HEK293 (cell line): ENCODE data around the gene SRRM4.
"Not testable (repeated sequence)": the region's sequence is repeated elsewhere in the genome, so short reads cannot be mapped to it uniquely, and the experiment has no call there.

Source experiments
- CTCF ChIA-PET: fragments of 350-600 bp; formaldehyde crosslinking; extraction: SDS; loops from one replicate; lab custom pipeline; 2021; ENCODE audit warnings: antibody characterized with exemption; lab: Yijun Ruan, JAX
- POLR2A ChIA-PET: fragments of 300-600 bp; formaldehyde crosslinking; extraction: SDS; loops from one replicate; lab custom pipeline; 2020; ENCODE audit warnings: antibody characterized with exemption, inconsistent platforms; lab: Yijun Ruan, JAX
- H3K27ac ChIP-seq: fragments of 200-500 bp; sonication (Bioruptor generic); 2 replicates; pipeline ENCODE4 v1.5.1; 2014; ENCODE audit warnings: low read depth, low read length, control low read depth, inconsistent platforms; ENCODE audit errors: extremely low read depth
- H3K36me3 ChIP-seq, 2 experiments: fragments of 200-500 bp in 1 of 2; sonication (Bioruptor generic) in 1 of 2; 1 replicate in 1 of 2; 2 replicates in 1 of 2; pipeline ENCODE4 v1.5.1; 2014 to 2017; ENCODE audit warnings: inconsistent platforms in 2 of 2, low read length in 2 of 2; ENCODE audit not compliant: control insufficient read depth in 2 of 2, insufficient read depth in 1 of 2
- H3K4me1 ChIP-seq: fragments of 200-500 bp; sonication (Bioruptor generic); 2 replicates; pipeline ENCODE4 v1.5.1; 2014; ENCODE audit warnings: mild to moderate bottlenecking, low read length, inconsistent platforms; ENCODE audit not compliant: control insufficient read depth, insufficient read depth
- H3K4me3 ChIP-seq: 2 replicates; pipeline ENCODE4 v1.5.1; 2011; ENCODE audit warnings: low read depth, mild to moderate bottlenecking, control low read depth, low read length, moderate library complexity
- H3K9me3 ChIP-seq: fragments of 200-500 bp; sonication (Bioruptor generic); 2 replicates; pipeline ENCODE4 v1.5.1; 2014; ENCODE audit warnings: low read depth, low read length, inconsistent platforms; ENCODE audit not compliant: control insufficient read depth, insufficient read depth
- BCL11A ChIP-seq: fragments of 450-650 bp; formaldehyde crosslinking; IDR thresholded peaks from 2 replicates; pipeline ENCODE4 v1.5.1; 2016; ENCODE audit warnings: low read depth, missing biosample characterization, missing genetic modification characterization
- KLF1 ChIP-seq: fragments of 450-650 bp; formaldehyde crosslinking; IDR thresholded peaks from 2 replicates; pipeline ENCODE4 v1.5.1; 2016; ENCODE audit warnings: missing biosample characterization, missing genetic modification characterization
- KLF7 ChIP-seq: fragments of 450-650 bp; formaldehyde crosslinking; IDR thresholded peaks from 2 replicates; pipeline ENCODE4 v1.5.1; 2016; ENCODE audit warnings: missing biosample characterization, missing genetic modification characterization, borderline replicate concordance
- MEIS1 ChIP-seq: sonication (generic); formaldehyde crosslinking; IDR thresholded peaks from 2 replicates; pipeline ENCODE4 v1.8.1; 2022; ENCODE audit warnings: missing genetic modification reagents, mild to moderate bottlenecking, borderline replicate concordance
- YY2 ChIP-seq: fragments of 450-650 bp; formaldehyde crosslinking; IDR thresholded peaks from 2 replicates; pipeline ENCODE4 v1.5.1; 2016; ENCODE audit warnings: missing biosample characterization, missing genetic modification characterization
- ZBTB20 ChIP-seq: fragments of 450-650 bp; formaldehyde crosslinking; IDR thresholded peaks from 2 replicates; pipeline ENCODE4 v1.5.1; 2016; ENCODE audit warnings: missing biosample characterization, missing genetic modification characterization
- ZNF146 ChIP-seq: fragments of 450-650 bp; formaldehyde crosslinking; IDR thresholded peaks from 2 replicates; pipeline ENCODE4 v1.5.1; 2016; ENCODE audit warnings: missing biosample characterization, missing genetic modification characterization
- ZNF23 ChIP-seq: fragments of 450-650 bp; formaldehyde crosslinking; IDR thresholded peaks from 2 replicates; pipeline ENCODE4 v1.5.1; 2016; ENCODE audit warnings: missing biosample characterization, missing genetic modification characterization, borderline replicate concordance
- ZNF37A ChIP-seq: fragments of 450-650 bp; IDR thresholded peaks from 2 replicates; pipeline ENCODE4 v1.5.1; 2018; ENCODE audit warnings: missing biosample characterization, missing genetic modification characterization
- ZNF510 ChIP-seq: fragments of 450-650 bp; formaldehyde crosslinking; IDR thresholded peaks from 2 replicates; pipeline ENCODE4 v1.5.1; 2018; ENCODE audit warnings: mild to moderate bottlenecking, missing genetic modification characterization, missing biosample characterization; ENCODE audit not compliant: insufficient replicate concordance
- ZNF514 ChIP-seq: fragments of 450-650 bp; formaldehyde crosslinking; IDR thresholded peaks from 2 replicates; pipeline ENCODE4 v1.5.1; 2016; ENCODE audit warnings: missing biosample characterization, missing genetic modification characterization
- ZNF571 ChIP-seq: fragments of 450-650 bp; formaldehyde crosslinking; IDR thresholded peaks from 2 replicates; pipeline ENCODE4 v1.5.0; 2017; ENCODE audit warnings: missing biosample characterization, missing genetic modification characterization
- ZNF701 ChIP-seq: fragments of 450-650 bp; formaldehyde crosslinking; IDR thresholded peaks from 2 replicates; pipeline ENCODE4 v1.5.1; 2016; ENCODE audit warnings: missing biosample characterization, missing genetic modification characterization
- ZNF747 ChIP-seq: fragments of 450-650 bp; formaldehyde crosslinking; IDR thresholded peaks from 2 replicates; pipeline ENCODE4 v1.5.1; 2016; ENCODE audit warnings: missing biosample characterization, missing genetic modification characterization
- ZNF776 ChIP-seq: fragments of 450-650 bp; formaldehyde crosslinking; IDR thresholded peaks from 2 replicates; pipeline ENCODE4 v1.5.0; 2017; ENCODE audit warnings: missing biosample characterization, missing genetic modification characterization, borderline replicate concordance
- ZNF843 ChIP-seq: fragments of 450-650 bp; formaldehyde crosslinking; IDR thresholded peaks from 2 replicates; pipeline ENCODE4 v1.5.1; 2016; ENCODE audit warnings: missing biosample characterization, missing genetic modification characterization
- TF ChIP-seq, protein P1 (sequence below): fragments of 450-650 bp; formaldehyde crosslinking; IDR thresholded peaks from 2 replicates; pipeline ENCODE4 v1.5.1; 2016; ENCODE audit warnings: missing biosample characterization, missing genetic modification characterization
- TF ChIP-seq, protein P2 (sequence below): fragments of 450-650 bp; formaldehyde crosslinking; IDR thresholded peaks from 2 replicates; pipeline ENCODE4 v1.5.1; 2016; ENCODE audit warnings: missing biosample characterization, missing genetic modification characterization, low read depth
- TF ChIP-seq, protein P3 (sequence below): fragments of 450-650 bp; formaldehyde crosslinking; IDR thresholded peaks from 2 replicates; pipeline ENCODE4 v1.5.1; 2016; ENCODE audit warnings: missing biosample characterization, missing genetic modification characterization
- TF ChIP-seq, protein P4 (sequence below): fragments of 450-650 bp; formaldehyde crosslinking; IDR thresholded peaks from 2 replicates; pipeline ENCODE4 v1.5.1; 2016; ENCODE audit warnings: missing biosample characterization, missing genetic modification characterization

SRRM4 gene

DNA sequence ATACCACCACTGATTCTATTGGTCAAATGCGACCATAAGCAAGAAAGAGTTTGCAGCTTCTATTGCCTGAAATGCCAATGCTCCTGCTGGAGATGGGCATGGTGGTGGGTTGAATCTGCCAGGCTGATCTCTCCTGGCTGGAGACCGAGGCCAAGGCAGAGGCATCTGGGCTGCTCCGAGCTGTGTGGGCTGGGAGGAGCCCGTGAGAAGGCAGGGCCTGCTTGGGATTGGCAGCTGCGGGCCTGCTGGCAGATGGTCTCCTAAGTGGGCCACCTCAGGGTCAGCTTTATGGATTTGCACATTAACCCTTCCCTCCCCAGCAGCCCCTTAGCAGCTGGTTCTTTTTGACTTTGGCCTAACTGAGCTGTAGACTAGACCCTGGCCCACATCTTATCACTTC, 25.4 kb downstream of the SRRM4 start:
- no peak overlapping the region for H3K27ac ChIP-seq
- H3K4me1 ChIP-seq = no peaks in the 10 kb centered on the region
- H3K9me3 ChIP-seq = no peaks in the 10 kb centered on the region
- ChIA-PET CTCF (no interaction called here), POLR2A (no interaction called here)
- TF ChIP-seq ZNF146 (tag by site-specific recombination) (no peak), KLF7 (tag by site-specific recombination) (no peak), BCL11A (tag by site-specific recombination) (no peak), ZNF37A (no peak), ZBTB20 (tag by site-specific recombination) (no peak), MEIS1 (no peak), KLF1 (no peak), YY2 (tag by site-specific recombination) (no peak), ZNF843 (tag by site-specific recombination) (no peak), ZNF747 (tag by site-specific recombination) (no peak), ZNF514 (tag by site-specific recombination) (no peak), ZNF701 (tag by site-specific recombination) (no peak), ZNF23 (tag by site-specific recombination) (no peak), ZNF571 (tag by site-specific recombination) (no peak), ZNF510 (tag by site-specific recombination) (no peak)
- TF ChIP-seq, protein P1, sequence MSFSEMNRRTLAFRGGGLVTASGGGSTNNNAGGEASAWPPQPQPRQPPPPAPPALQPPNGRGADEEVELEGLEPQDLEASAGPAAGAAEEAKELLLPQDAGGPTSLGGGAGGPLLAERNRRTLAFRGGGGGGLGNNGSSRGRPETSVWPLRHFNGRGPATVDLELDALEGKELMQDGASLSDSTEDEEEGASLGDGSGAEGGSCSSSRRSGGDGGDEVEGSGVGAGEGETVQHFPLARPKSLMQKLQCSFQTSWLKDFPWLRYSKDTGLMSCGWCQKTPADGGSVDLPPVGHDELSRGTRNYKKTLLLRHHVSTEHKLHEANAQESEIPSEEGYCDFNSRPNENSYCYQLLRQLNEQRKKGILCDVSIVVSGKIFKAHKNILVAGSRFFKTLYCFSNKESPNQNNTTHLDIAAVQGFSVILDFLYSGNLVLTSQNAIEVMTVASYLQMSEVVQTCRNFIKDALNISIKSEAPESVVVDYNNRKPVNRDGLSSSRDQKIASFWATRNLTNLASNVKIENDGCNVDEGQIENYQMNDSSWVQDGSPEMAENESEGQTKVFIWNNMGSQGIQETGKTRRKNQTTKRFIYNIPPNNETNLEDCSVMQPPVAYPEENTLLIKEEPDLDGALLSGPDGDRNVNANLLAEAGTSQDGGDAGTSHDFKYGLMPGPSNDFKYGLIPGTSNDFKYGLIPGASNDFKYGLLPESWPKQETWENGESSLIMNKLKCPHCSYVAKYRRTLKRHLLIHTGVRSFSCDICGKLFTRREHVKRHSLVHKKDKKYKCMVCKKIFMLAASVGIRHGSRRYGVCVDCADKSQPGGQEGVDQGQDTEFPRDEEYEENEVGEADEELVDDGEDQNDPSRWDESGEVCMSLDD (tag by site-specific recombination) = no peak
- TF ChIP-seq, protein P2, sequence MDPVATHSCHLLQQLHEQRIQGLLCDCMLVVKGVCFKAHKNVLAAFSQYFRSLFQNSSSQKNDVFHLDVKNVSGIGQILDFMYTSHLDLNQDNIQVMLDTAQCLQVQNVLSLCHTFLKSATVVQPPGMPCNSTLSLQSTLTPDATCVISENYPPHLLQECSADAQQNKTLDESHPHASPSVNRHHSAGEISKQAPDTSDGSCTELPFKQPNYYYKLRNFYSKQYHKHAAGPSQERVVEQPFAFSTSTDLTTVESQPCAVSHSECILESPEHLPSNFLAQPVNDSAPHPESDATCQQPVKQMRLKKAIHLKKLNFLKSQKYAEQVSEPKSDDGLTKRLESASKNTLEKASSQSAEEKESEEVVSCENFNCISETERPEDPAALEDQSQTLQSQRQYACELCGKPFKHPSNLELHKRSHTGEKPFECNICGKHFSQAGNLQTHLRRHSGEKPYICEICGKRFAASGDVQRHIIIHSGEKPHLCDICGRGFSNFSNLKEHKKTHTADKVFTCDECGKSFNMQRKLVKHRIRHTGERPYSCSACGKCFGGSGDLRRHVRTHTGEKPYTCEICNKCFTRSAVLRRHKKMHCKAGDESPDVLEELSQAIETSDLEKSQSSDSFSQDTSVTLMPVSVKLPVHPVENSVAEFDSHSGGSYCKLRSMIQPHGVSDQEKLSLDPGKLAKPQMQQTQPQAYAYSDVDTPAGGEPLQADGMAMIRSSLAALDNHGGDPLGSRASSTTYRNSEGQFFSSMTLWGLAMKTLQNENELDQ (tag by site-specific recombination) = no peak
- H3K4me3 ChIP-seq = no peak overlapping the region
- no peaks in the 10 kb centered on the region for H3K36me3 ChIP-seq

DNA sequence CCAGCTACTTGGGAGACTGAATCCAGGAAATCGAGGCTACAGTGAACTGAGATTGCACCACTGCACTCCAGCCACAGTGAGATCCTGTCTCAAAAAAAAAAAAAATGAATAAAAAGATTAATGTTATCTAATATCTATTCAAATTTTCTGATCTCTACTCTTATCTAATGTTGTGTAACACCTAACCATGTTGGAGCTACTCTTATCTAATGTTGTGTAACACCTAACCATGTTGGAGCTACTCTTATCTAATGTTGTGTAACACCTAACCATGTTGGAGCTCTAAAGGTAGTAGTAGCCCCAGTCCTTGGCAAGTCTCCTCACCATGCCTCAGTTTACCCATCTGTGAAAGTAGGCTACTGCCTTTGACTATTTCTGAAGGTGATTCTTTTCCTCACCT, 26.9 kb downstream of the SRRM4 start:
- H3K9me3 ChIP-seq, H3K27ac ChIP-seq, H3K36me3 ChIP-seq, POLR2A ChIA-PET, H3K4me1 ChIP-seq, H3K4me3 ChIP-seq: not testable (repeated sequence)
- CTCF ChIA-PET = interaction anchor here (0.6 kb wide), 1 partner anchor 1080 kb away, joined by 3 read pairs; no protein-coding TSS in a partner anchor

DNA sequence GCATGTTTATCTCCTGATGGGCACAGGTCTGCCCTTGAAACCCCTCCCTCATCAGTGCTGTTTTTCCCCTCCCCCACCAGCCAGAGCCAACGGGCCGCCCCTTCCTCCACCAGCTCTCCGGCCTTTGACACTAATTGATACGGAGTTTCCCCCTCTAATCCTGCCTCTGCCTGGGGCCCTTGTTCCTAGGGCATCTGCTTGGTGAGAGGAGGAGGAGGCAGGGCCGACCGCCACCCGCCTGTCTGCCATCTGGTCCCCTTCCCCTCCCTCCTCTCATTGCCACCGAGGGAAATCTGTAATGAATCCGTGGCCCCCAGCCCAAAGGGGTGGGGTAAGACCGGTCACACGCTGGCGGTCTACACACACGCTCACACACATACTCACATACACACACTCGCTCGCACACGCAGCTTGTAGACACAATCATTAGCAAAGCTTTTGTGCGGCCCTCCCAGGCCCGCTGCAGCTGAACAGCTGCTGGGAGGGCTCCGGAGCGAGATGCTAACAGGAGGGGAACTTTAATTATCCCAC, 27.4 kb downstream of the SRRM4 start:
- no peak overlapping the region for H3K27ac ChIP-seq
- no peaks in the 10 kb centered on the region for H3K36me3 ChIP-seq
- ChIA-PET POLR2A (no interaction called here), CTCF (interaction anchor here (0.6 kb wide), 1 partner anchor 1080 kb away, joined by 3 read pairs; no protein-coding TSS in a partner anchor)
- H3K4me3 ChIP-seq = no peak overlapping the region
- TF ChIP-seq, protein P3, sequence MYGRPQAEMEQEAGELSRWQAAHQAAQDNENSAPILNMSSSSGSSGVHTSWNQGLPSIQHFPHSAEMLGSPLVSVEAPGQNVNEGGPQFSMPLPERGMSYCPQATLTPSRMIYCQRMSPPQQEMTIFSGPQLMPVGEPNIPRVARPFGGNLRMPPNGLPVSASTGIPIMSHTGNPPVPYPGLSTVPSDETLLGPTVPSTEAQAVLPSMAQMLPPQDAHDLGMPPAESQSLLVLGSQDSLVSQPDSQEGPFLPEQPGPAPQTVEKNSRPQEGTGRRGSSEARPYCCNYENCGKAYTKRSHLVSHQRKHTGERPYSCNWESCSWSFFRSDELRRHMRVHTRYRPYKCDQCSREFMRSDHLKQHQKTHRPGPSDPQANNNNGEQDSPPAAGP (tag by site-specific recombination) = no peak
- TF ChIP-seq ZNF776 (tag by site-specific recombination) = no peak
- TF ChIP-seq, protein P4, sequence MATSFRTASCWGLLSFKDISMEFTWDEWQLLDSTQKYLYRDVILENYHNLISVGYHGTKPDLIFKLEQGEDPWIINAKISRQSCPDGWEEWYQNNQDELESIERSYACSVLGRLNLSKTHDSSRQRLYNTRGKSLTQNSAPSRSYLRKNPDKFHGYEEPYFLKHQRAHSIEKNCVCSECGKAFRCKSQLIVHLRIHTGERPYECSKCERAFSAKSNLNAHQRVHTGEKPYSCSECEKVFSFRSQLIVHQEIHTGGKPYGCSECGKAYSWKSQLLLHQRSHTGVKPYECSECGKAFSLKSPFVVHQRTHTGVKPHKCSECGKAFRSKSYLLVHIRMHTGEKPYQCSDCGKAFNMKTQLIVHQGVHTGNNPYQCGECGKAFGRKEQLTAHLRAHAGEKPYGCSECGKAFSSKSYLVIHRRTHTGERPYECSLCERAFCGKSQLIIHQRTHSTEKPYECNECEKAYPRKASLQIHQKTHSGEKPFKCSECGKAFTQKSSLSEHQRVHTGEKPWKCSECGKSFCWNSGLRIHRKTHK (tag by site-specific recombination) = no peak
- no peaks in the 10 kb centered on the region for H3K9me3 ChIP-seq
- no peaks in the 10 kb centered on the region for H3K4me1 ChIP-seq
